Daoy (cell line): ENCODE data around the gene CELA2A. TPM values are rescaled to one million over a fixed set of nuclear protein-coding genes. Genes with fewer than 3 reads are reported as not detected.

Experiments used
- DNase-seq: peaks from one replicate; pipeline ENCODE4 v3.0.0-alpha.2; 2015; ENCODE audit warnings: low read depth
- total RNA-seq: library from RNA; depleted of rRNA; stranded (reverse); fragments of >200 nt; shearing (Covaris generic); gene quantifications from 2 replicates; pipeline ENCODE4 v1.2.3, GENCODE V29; 2014; rRNA removed

Gene CELA2A
- total RNA-seq, result not detected in 2 replicates

- DNase-seq, result no peak
Observed at GRCh38 chr1:15456313-15456954, at the start of gene CELA2A. Gene CELA2A, plus strand, starts transcription at chr1:15456732. Its CDS starts 22 bp downstream, at chr1:15456754.

- DNase-seq, result no peak
Observed at GRCh38 chr1:15407580-15407979, 49.0 kb upstream of the CELA2A start.

GRCh38 chr1:15408890-15409387, 47.6 kb upstream of the CELA2A start:
- DNase-seq, result no peak

- peak; percentile 89 for DNase-seq
Observed at GRCh38 chr1:15409388-15410222, 46.9 kb upstream of the CELA2A start, which contains the start of gene EFHD2. Gene EFHD2, plus strand, starts transcription at chr1:15409888. Its CDS starts 84 bp downstream, at chr1:15409972.

- DNase-seq, result no peak
Observed at GRCh38 chr1:15410223-15410883, 46.2 kb upstream of the CELA2A start.

- DNase-seq, result no peak
Observed at GRCh38 chr1:15410884-15411245, 45.7 kb upstream of the CELA2A start.

GRCh38 chr1:15411593-15412137, 44.9 kb upstream of the CELA2A start:
- DNase-seq, result peak; percentile 43

GRCh38 chr1:15412175-15412800, 44.2 kb upstream of the CELA2A start:
- peak; percentile 68 for DNase-seq

- DNase-seq, result no peak
Observed at GRCh38 chr1:15412843-15413242, 43.7 kb upstream of the CELA2A start.

- DNase-seq, result no peak
Observed at GRCh38 chr1:15413563-15414444, 42.7 kb upstream of the CELA2A start.

- no peak for DNase-seq
Observed at GRCh38 chr1:15414445-15414983, 42.0 kb upstream of the CELA2A start.

- peak; percentile 97 for DNase-seq
Observed at GRCh38 chr1:15417059-15417934, 39.2 kb upstream of the CELA2A start.

- DNase-seq, result peak; percentile 78
Observed at GRCh38 chr1:15418806-15419515, 37.6 kb upstream of the CELA2A start.

GRCh38 chr1:15420853-15421465, 35.6 kb upstream of the CELA2A start:
- no peak for DNase-seq

GRCh38 chr1:15422871-15423270, 33.7 kb upstream of the CELA2A start:
- no peak for DNase-seq

GRCh38 chr1:15423355-15424077, 33.0 kb upstream of the CELA2A start:
- DNase-seq, result no peak

- DNase-seq, result no peak
Observed at GRCh38 chr1:15424146-15424667, 32.3 kb upstream of the CELA2A start.
